Measurements from ENCODE around the gene PTGER1.

The PTGER1 gene

DNA sequence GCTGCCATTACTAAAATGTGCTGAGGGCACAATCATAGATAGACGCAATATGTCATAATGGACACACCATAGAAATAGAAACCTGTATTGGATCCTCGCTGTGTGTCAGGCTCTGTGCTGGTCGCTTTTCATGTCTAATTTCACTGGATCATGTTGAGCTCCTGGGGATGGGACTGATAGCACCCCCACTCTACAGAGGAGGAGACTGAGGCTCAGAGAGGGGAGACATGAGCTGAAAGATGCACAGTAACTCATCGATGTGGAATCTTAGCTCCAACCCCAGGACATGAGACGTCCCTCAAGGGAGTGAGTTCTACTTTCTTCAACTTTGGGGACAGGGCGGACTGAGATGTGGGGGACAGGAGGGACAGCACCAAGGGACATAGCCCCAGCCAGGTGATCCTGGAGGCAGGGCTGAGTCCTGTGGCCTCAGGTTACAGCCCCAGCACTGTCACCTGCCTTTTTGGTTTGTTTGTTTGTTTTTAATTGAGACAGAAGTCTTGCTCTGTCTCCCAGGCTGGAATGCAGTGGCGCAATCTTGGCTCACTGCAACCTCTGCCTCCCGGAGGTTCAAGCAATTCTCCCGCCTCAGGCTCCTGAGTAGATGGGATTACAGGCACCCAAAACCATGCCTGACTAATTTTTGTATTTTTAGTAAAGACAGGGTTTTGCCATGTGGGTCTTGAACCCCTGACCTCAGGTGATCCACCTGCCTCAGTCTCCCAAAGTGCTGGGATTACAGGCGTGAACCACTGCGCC, 27.4 kb upstream of the PTGER1 start:
- DNase-seq, result no peak

DNA sequence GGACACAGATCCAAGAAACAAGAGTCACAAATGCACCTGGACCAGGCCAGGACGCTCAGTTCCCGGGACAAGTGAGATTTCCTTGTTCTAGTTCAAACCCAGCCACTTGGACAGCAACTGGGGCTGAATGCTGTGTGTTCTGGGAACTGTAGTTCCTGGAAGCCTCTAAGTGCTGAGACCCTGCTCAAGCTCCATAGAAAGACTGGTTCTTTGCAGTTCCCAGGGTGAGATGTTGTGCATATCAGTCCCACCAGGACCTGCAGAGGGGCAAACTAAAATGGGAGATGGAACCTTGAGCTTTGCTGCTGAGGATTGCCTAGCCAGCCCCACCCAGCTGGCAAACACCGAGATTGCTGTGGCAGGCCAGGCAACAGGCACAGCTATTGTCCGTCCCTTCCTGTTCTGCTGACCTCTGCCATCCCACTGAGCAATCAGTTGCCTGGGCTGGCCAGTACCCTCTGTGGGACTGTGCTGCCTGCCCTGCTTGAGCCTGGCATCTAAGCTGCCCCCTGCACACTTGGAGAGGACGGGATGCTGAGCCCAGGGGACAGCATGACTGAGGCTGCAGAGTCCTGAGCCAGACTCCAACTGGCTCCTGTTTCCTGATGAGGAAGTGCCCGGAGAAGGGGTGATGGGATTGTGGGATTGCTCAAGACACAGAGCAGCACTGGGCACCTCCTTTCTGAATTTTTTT, 22.2 kb upstream of the PTGER1 start:
- no peak for DNase-seq

DNA sequence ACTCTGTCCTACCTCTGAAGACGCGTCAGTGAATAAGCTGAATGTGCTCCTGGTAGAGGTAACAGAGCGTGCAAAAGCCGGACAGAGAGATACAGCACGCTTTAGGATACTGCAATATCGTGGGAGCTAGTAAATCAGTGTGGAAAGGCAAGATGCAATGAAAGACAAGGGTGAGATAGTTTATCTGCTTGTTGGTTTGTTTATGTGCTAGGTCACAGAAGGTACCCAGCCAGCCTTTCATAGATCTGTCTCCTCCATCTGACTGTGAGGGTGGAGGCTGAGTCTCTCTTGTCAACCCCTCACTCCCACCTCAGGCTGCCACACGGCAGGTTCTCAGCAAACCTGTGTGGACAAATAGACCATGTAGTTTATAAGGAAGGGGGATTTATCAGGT, 21.7 kb upstream of the PTGER1 start:
- no peak for DNase-seq

DNA sequence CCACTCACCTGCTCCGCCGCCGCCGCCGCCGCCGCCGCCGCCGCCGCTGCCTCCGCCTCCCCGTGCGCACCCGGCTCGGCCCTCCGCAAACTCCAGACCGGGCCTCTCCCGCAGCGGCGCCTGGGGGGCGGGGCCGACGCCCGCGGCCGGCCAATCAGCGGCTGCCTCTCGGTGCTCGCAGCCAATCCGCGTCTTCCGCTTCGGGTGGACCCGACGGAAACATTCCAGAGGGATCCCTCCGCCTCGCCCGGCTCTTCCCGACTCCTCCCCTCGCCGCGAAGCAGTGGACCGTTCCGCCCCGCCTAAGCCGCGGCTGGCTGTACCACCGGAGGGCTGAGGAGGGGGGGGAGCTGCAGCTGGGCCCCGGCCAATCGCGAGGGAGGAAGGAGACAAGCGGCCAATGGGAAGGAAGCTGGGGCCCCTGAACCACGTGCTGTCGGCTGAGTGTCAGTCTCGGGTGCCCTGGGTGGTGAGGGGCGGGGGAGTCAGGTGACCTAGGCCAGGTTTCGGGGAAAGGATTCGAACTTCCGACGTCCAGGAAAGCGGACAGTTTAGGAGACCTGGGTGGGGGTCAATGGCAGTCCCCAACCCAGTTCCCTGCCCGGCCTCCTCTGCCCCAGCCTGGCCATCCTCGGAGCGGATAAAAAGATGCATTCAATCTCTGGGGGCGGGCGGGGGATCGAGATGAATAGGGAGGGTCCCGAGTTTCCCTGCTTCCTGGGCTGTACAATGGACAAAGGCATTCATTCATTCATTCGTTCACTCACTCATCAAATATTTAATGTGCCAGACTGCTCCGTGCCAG, 21.1 kb upstream of the PTGER1 start, which contains the start of gene GIPC1:
Gene GIPC1, minus strand, starts transcription at position 99 of the 805 bp plus-strand sequence. CDS start 13,151 bp downstream, outside the sequence.
- DNase-seq, result peak; percentile 73

DNA sequence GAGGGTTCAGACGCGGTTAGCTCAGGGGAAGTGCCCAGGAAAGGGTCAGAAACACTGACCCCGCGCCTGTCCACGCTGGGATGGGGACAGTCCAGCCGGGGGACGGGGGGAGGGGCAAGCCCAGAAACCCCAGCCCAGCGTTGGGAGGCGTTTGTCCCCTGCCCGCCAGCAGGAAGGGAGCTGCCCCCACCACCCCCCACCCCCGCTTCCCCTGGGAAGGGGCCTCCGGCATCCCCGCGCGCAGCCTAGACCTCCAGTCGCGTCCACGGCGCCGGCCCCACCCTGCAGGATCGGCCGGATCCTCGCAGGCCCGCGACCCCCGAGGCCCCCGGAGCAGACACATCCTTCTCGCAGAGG, 20.5 kb upstream of the PTGER1 start:
- no peak for DNase-seq

DNA sequence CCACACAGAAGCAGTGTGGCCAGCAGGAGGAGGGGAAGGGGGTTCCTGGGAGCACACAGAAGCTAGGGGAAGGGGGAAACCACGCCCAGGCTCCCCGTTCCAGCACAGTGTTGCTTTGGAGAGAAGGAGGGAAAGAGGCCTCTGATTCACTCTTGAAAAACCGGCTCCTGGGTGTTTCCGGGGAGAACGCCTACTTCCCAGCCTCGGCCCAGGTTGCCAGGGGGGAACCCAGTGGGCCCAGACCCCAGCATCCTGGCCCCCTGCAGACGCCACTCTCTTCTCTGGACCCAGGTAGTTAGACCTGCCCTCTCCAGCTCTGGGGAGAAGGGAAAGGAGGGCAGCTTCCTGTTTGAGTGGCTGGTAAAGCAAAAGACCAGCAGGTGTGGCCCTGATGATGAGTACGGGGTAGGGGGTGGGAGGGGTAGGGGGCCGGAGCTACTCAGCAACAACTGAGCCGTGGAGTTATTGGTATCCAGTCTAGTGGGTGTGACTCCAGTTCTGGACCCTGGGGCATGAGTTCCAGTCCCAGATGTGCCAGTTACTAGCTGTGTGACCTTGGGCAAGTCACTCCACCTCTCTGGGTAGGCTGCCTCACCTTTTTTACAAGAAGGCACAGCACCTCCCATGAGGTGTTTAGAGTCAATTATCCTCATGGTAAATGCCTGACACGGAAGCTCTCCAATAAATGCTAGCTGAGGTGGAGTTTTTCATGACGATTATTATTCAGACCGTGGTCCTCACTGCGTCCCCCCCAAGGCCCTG, 19.9 kb upstream of the PTGER1 start:
- no peak for DNase-seq

DNA sequence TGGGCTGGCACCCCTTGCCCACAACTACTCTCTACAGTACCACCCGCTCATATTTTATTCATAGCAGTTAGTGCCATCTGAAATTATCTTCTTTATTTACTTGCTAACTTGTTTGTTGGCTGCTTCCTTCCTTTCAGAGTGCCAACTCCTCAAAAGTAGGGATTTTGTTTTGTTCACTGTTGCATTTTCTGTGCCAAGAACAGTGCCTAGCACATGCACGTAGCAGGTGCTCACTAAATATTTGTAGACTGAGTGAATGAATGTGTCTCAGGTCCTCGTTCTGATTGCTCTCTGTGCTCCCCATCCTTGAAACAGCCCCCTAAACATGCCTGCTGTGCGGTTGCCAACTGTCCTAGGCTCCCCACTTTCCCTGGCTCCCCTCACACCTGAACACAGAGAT, 19.3 kb upstream of the PTGER1 start:
- DNase-seq, result no peak

DNA sequence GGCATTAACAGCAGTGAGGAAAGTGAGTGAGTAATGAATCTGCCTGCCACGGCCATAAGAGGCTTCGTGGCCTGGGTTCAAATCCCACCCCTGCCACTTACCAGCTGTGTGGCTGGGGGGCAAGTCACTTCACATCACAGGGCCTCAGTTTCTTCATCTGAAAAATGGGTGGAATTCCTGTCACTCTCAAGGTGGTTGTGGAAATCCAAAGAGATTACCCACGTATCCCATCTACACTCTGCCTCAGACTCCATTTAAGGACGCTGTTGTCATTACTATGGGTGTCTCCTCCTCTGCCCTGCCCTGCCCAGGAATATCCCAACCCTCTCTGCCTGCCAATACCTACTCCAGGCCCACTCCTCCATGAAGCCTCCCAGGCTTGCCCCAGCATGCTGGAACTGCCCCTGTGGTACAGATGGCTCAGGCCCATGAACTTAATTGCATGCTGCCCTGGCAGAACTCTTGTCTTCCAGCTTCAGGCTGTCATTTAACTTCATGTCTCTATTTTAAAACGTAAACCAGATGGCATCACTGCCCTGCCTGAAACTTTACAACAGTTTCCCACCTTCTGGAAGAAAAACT, 17.7 kb upstream of the PTGER1 start:
- DNase-seq, result no peak

DNA sequence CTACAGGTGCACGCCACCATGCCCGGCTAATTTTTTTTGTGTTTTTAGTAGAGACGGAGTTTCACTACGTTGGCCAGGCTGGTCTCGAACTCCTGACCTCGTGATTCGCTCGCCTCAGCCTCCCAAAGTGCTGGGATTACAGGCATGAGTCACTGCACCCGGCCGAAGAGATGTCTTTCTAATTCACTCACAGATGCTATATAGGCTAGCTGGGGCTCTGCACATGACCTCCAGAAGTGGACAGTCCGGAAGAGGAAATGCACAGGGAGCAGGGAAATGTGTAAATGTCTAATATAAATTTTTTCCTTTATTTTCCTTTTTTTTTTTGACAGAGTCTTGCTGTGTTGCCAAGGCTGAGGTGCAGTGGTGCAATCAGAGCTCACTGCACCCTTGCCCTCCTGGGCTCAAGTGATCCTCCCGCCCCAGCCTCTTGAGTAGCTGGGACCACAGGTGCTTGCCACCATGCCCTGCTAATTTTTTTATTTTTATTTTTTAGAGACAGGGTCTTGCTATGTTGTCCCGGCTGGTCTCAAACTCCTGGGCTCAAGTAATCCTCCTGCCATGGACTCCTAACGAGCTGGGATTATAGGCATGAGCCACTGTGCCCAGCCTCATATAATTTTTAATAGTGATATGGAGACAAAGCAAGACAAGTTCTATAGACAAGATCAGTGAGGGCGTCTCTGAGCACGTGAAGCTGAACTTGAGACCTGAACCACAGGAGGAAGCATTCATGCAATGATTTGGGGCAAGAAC, 12.4 kb upstream of the PTGER1 start:
- DNase-seq, result no peak

DNA sequence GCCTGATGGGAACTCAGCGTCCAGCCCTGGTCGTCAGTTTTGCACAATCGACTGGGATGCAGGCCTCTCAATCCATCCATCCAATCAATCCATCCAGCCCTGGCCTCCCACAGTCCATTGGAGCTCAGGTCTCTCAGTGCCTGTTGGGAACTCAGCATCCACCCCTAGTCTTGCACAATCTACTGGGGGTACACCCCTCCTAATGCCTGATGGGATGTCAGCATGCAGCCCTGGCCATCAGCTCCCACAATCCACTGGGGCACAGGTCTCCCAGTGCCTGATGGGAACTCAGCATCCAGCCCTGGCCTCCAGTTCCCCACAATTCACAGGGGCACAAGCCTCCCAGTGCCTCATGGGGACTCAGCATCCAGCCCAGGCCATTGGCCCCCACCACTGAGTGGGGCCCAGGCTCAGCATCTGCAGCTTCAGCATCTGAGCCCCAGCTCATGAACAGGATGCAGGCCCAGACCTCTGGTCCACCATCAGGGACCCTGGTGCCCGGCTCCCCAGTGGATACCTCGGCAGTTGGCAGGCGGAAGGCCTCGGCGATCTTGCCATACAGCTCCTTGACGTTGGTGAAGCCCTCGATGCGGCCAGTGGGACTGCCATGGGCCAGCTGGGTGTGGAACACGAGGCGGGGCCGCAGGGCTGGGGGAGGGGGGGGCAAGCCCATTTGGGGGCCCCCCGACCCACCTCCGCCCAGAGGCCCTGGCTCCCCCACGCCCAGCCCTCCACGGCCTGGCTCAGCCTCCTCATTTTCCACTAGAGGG, 7.2 kb upstream of the PTGER1 start:
- no peak for DNase-seq

DNA sequence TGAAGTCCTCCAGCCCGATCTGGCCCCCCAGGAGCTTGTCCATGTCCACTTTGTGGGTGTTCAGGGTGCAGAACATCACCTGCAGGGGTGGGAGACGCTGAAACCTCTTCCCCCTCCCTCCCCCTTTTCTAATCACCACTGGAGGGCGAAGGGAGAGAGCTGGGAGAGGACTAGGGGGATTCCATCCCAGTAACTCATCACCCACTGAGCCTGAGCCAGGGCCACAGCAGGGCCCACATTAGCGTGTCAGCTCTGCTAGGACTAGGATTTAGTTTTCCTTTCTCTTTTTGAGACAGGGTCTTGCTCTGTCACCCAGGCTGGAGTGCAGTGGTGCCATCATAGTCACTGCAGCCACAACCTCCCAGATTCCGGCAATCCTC, 5.5 kb upstream of the PTGER1 start:
- no peak for DNase-seq

DNA sequence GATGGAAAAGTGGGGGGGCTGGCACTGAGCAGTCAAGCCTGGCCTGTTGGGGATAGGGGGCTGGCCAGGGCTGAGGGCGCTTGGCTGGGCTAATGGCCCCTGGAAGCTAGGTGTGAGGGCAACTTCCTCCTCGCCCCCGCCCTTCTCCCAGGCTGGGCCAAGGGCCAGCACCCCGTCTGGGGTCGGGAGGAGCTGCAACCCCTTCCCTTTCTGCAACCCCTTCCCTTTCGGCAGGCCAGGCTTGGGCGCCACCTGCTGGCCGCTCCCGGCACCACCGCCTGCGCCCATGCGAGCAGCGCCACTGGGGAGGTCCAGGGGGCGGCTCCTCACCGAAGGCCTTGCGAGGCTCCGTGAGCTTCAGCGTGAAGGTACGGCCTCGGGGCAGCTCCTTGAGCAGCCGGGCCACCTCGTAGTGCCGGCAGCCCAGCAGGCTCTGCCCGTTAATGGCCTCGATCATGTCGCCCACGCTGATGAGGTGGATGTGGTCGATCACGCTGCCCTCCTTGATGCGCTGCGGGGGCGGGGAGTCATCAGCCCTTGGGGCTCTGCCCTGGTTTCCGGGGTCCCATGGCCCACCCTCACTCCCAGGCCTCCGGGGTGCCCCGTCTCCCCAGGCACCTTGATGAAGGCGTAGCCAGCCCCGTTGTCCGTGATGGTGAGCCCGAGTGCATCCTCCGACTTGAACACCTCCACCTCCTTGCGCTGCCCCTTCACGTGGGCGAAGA, 5.0 kb upstream of the PTGER1 start:
- DNase-seq, result peak; percentile 55

DNA sequence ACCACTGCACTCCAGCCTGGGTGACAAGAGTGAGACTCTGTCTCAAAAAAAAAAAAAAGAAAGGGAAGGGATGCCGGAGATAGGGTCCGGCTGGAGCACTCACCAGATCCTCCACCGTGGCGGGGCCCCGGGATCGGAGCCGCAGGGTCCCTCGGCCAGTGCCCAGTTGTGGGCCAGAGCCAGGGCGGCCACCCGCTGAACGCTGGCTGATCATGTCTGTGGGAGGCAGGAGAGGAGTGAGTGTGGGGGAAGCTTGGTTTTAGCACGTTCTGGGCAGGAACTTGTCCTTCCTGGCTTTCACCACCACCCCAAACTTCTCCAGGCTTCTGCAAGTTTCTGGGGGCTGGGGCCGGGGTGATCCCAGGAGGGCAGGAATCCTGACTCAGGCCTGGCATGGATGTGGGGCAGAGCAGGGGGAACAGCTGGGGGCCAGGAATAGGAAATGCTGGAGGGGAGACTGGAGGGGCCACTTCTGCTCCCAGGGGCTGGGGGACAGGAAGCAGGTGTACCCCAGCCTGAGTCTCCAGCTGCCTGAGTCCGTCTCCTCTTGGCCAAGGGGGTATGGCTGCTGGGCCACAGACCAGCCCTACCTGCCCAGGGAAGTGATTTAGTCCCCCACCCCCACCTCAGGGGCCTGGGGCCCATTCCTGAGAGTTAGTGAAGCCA, 4.3 kb upstream of the PTGER1 start:
- DNase-seq, result no peak

DNA sequence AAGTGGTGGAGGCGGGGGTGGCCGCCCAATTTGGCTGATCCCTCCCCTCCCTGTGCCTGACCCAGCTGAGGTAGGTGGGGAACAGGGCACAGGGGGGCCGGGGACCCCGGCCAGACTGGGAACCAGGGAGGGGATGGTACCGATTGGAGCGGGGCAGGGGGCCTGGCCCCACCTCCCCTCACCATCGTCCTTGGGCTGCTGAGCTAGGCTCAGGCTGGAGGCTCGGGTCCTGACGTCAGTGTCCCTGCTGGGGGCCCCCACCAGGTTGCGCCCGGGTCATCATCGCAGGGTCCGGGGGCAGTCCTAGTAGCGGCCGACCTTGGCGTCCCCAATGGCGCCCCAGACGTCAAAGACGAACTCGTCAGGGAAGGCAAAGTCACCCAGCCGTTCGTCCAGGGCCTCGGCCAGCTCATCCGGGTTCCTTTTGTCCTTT, 3.0 kb upstream of the PTGER1 start:
- DNase-seq, result no peak

DNA sequence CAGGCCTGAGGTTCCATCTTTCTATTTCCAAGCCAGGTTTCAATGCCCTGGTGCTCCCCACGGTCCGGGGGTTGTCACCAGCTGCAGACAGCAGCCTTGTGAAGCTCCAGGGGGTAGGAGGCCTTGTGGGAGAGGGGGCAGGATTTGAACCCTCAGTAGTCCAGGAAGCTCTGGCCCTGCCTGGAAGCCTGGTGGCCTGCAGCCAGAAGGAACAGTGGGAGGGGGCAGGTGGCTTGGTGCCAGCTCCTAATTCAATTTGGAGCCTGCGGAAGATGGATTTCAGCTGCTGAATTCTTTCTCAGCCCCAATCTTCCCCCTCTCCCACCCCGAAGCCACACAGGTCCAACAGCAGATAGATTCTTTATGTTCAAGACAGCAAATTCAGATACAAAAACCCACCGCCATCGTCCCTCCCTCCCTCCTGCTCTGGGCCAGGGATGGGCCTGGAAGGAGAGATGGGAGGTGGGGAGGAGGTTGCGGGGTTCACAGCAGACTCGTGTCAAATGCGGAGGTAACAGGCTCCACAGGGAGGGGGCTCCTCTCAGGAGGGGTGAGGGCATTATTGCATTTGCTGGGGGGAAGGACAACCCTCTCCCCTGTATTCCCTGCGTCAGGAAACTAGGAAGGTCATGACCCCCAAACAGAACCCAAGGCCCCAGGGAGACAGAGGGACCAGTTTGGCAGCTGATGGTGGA, 2.4 kb upstream of the PTGER1 start:
- DNase-seq, result no peak

DNA sequence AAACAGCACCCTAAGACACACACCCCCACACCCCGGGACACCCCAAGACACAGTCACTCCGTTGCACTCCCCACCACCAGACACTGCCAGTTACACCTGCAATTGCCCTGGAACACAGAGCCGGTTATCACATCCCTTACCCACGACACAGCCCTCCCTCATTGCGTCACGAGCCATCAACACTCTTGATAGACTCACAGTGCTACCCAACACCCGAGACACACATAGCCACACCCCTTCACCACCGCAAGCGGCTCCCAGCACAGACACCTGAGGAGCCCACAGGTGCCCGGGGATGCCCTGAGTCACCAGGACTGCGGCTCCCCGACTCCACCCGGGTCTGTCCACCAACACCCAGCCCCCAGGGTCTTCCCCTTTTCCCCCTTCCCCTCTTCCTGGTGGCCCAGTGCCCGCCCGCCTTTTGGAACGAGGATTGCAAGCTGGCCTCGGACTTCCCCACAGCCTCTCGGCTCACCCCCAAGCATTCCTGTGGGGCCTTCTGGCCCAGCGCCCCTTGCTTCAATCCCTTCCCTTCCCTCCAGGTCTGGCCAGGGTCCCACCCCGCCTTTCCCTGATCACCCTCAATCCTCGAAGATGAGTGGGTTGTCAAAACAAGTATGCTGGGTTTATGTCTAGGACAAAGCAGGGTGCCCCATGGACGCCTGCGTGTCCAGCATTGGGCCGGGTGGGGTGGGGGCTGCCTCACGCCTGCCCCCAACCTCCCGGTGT, 1.7 kb upstream of the PTGER1 start:
- peak; percentile 69 for DNase-seq

DNA sequence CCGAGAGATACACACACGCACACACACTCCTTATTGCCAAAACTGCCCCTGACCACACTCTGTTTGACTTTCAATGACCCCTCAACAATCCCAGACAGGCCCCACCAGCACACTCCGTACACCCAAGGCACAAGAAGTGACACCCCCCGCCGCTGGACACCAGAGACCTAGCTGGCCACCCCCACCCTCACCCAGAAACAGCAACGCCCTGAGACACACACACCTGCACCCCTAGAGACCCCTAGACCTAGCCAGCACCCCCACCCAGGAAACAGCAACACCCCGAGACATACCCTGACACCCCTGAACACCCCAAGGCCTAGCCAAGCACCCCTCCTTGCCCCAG, 1.1 kb upstream of the PTGER1 start:
- DNase-seq, result no peak

DNA sequence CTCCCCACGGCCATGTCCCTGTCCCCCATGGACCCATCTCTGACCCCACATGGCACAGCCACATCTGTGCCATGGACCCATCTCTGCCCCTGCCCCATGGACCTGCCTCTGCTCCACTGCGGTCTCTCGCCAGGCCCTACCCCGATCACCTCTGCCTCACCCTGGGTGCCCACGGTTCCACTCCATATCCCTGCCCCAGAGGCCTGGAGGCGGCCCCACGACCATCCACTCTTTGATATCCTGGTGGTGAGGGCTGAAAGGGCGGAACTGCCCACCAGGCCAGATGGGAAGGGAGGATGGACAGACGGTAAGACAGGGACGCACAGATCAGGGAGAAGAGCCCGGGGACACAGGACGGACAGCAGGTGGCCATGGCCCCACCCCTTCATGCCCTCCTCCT, 327 bp downstream of the PTGER1 start:
- DNase-seq, result no peak

All from CD4-positive, alpha-beta T cell treated with Interleukin-4 for 4 hours (primary cell).